Measurements from ENCODE around the gene SPECC1.

DNA sequence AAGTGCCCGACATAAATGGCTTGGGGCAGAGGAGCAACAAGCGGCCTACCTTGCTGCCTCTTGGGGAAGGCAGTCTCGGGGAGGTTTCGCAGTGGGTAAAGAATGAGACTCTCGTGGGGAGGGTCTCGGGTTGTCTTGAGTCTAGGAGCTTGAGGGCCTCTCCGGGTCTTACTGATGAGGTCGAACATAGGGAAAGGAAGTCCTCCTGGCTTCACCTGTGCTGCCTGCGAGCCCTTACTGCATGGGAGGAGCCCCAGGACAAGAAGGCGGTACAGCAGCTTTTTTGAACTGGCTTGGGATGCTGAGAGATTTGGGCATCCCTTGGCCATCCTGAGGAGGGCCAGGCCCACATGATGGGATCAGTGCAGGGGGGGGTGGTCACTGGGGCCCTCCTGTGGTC lies 71.4 kb downstream of the SPECC1 start:
- TF ChIP-seq, protein P1, sequence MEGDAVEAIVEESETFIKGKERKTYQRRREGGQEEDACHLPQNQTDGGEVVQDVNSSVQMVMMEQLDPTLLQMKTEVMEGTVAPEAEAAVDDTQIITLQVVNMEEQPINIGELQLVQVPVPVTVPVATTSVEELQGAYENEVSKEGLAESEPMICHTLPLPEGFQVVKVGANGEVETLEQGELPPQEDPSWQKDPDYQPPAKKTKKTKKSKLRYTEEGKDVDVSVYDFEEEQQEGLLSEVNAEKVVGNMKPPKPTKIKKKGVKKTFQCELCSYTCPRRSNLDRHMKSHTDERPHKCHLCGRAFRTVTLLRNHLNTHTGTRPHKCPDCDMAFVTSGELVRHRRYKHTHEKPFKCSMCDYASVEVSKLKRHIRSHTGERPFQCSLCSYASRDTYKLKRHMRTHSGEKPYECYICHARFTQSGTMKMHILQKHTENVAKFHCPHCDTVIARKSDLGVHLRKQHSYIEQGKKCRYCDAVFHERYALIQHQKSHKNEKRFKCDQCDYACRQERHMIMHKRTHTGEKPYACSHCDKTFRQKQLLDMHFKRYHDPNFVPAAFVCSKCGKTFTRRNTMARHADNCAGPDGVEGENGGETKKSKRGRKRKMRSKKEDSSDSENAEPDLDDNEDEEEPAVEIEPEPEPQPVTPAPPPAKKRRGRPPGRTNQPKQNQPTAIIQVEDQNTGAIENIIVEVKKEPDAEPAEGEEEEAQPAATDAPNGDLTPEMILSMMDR (IDR thresholded peaks at IDR 0.05 in 2 of 3, conservative IDR thresholded peaks at IDR 0.05 in 1 of 3; ENCODE audit: control insufficient read depth in 2 of 3, extremely low read depth in 1 of 3, insufficient read depth in 1 of 3, low read depth in 3 of 3, low read length in 3 of 3), result no peak
- TF ChIP-seq EZH2 (IDR thresholded peaks at IDR 0.05; ENCODE audit: borderline replicate concordance, control insufficient read depth, low read depth, low read length), result no peak
- no peak for TF ChIP-seq EP300 (IDR thresholded peaks at IDR 0.05; ENCODE audit: borderline replicate concordance in 1 of 2, control insufficient read depth in 1 of 2, low read depth in 2 of 2, low read length in 2 of 2)
- no peak for TF ChIP-seq NFIC (IDR thresholded peaks at IDR 0.05; ENCODE audit: low read depth, low read length)
- TF ChIP-seq ZNF24 (IDR thresholded peaks at IDR 0.05), result no peak
- no peak for TF ChIP-seq CREM (IDR thresholded peaks at IDR 0.05; ENCODE audit: low read depth)
- TF ChIP-seq, protein P2, sequence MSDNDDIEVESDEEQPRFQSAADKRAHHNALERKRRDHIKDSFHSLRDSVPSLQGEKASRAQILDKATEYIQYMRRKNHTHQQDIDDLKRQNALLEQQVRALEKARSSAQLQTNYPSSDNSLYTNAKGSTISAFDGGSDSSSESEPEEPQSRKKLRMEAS (IDR thresholded peaks at IDR 0.05; ENCODE audit: low read depth, low read length), result no peak
- TF ChIP-seq KAT2A (conservative IDR thresholded peaks at IDR 0.05; ENCODE audit: control insufficient read depth, low read depth, low read length), result no peak
- TF ChIP-seq SUZ12 (IDR thresholded peaks at IDR 0.05; ENCODE audit: unreplicated experiment), result no peak
- TF ChIP-seq SP1 (IDR thresholded peaks at IDR 0.05; ENCODE audit: low read depth, low read length), result no peak
- no peak for TF ChIP-seq JUND (IDR thresholded peaks at IDR 0.05; ENCODE audit: low read depth, low read length)
- no peak for TF ChIP-seq STAT1 (conservative IDR thresholded peaks at IDR 0.05)
